Measurements from ENCODE around the gene GOLGA7B. TPM values are rescaled to one million over a fixed set of nuclear protein-coding genes. Genes with fewer than 3 reads are reported as not detected.

Gene GOLGA7B
- polyA plus RNA-seq, 6 donors from 2014 or later: not detected

DNA sequence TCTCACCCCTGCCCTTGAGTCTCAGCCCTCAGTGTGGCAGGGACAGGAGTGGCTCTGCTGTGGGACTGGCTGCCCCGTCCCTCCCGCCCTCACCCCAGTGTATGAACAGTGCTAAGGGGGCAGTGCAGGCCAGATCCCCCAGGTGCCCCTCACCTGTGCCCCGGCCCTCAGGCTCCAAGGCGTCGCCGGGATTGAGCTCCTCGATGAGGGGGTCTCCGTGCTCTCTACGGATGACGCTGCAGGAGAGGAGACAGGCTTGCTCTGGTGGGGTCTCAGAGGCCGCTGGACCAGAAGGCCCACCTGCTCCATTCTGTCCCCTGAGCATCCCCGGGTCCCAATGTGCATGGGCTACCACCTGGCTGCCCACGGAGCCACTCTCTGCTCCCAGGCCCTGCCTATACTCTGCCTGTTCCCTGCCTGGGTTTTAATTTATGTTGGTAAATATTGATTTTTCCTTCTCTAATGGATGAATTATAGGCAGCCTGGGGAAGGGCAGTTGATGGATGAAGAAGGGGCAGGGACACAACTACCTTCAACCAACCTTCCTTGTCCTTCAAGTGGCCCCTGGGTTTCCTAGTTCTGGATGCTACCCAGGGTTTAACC is 47.2 kb downstream of the GOLGA7B start:
- Mint-ChIP-seq H3K36me3 (no peaks in the 10 kb centered on the region), H3K9me3 (peaks cover 0 to 3% (median 0%) of the 10 kb centered on the region in 7 donors), H3K27me3 (peaks cover 11 to 29% (median 17%) of the 10 kb centered on the region in 3 donors), H3K27ac (no peak overlapping the region), H3K4me1 (no peaks in the 10 kb centered on the region), H3K4me3 (no peak overlapping the region)
- DNase-seq: no peak
- no peak for ATAC-seq (ENCODE audit: low read depth in 2 of 2)

DNA sequence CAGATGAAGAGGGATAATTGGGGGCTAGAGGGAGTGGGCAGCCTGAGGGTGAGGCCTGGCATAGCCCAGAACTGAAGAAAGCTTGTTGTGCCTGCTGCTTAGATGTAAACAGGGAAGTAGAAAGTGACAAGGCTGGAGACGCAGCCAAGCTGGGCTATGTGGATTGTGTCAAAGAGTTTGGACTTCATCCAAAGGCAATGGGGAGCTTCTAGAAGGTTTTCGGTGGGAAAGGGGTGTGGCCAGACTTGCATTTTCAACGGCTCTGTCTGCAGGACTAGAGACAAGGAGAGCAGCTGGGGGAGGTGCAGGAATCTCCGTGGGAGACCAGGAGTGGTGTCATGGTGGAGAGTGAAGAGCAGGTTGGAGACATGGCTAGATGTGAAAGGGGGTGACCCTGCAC is 48.8 kb downstream of the GOLGA7B start:
- no peaks in the 10 kb centered on the region for H3K4me1 Mint-ChIP-seq
- DNase-seq (no peak), ATAC-seq (ENCODE audit: low read depth in 2 of 2) (no peak)
- no peaks in the 10 kb centered on the region for H3K36me3 Mint-ChIP-seq
- no peak overlapping the region for H3K27ac Mint-ChIP-seq
- peaks cover 11 to 32% (median 17%) of the 10 kb centered on the region in 3 donors for H3K27me3 Mint-ChIP-seq
- peaks cover 0 to 3% (median 0%) of the 10 kb centered on the region in 7 donors for H3K9me3 Mint-ChIP-seq
- no peak overlapping the region for H3K4me3 Mint-ChIP-seq

DNA sequence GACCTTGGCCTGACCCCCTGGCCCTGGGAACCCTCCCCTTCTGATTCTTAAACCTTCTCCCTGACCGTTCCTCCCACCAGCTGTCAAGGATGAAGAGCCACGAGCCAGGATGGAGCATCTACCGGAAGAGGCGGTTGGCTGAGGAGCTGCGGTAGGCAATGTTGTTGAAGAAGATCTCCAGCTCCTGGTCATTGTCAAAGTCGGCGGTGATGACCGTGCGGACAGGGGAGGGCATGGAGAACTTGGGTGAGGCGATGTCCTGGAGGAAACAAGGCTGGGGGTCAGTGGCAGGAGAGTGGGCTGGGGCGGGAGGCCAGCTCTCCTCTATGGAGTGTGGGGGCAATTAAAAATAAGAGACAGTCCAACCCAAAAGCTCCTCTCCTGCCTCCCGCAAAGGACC is 51.7 kb downstream of the GOLGA7B start:
- ATAC-seq (ENCODE audit: low read depth in 2 of 2): no peak
- Mint-ChIP-seq H3K27me3 (peaks cover 8 to 30% (median 24%) of the 10 kb centered on the region in 3 donors), H3K4me3 (no peak overlapping the region), H3K9me3 (no peaks in the 10 kb centered on the region), H3K27ac (no peak overlapping the region), H3K36me3 (no peaks in the 10 kb centered on the region), H3K4me1 (no peaks in the 10 kb centered on the region)
- no peak for DNase-seq

DNA sequence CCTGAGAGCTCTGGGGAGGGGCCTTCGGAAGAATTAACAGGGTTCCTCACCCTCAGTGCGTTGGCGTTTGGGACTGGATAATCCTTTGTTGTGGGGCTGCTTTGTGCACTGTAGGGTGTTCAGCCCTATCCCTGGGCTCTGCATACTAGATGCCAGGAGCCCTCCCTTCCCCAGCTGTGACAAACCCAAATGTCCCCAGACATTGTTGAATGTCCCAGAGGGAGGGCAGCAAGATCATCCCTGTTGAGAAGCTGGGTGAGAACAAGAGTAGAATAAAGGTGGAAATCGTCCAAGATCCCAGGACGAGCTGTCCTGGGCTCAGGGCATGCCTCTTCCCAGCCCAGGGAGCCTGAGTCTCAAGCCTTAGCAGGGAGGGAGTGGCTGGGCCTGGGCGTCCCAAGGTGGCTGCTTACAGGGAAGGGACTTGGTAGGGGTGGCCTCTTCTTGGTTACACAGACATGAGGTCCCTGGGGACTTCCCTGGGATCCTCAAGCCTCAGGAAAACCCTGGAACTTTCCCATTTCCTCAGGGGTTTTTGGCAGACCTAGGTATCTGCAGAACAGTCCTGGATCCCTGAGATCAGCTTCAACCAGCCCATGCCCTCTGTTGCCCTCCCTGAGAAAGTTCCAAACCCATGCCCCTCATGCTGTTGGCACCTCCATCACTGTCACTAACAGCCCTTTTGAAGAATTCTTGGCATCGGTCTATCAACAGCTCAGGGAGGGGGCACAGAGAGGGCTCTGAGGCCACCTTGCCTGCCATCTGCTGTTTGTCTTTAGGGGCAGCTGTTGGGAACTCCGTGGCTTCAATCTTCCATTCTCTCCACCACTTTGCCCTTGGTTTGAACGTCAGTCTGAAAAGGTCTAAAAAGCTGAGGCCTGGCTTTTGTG is 53.7 kb downstream of the GOLGA7B start:
- Mint-ChIP-seq H3K4me3 (no peak overlapping the region), H3K27me3 (peaks cover 16 to 42% (median 38%) of the 10 kb centered on the region in 3 donors), H3K36me3 (no peaks in the 10 kb centered on the region), H3K4me1 (no peaks in the 10 kb centered on the region), H3K9me3 (no peaks in the 10 kb centered on the region), H3K27ac (no peak overlapping the region)
- ATAC-seq (ENCODE audit: low read depth in 2 of 2): no peak
- no peak for DNase-seq

DNA sequence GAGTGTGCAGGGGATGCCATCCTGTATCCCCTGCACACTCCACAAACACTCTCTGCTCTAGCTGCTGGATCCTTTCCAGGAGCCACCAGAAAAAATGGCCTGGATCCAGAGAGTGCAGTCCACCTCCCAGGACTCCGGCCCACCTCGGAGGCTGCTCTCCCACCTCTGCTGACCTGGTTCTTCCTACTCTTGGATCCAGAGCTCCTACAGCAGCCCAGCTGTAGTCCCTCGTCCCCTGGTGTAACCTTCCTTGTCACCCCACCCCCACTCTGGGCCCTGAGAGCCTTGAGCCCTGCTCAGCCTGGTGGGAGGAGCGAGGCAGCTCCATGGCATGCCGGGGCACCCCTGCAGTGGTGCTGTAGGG is 54.4 kb downstream of the GOLGA7B start:
- Mint-ChIP-seq H3K9me3 (no peaks in the 10 kb centered on the region), H3K27me3 (peaks cover 16 to 42% (median 38%) of the 10 kb centered on the region in 3 donors), H3K4me1 (no peaks in the 10 kb centered on the region), H3K27ac (no peak overlapping the region), H3K4me3 (no peak overlapping the region), H3K36me3 (no peaks in the 10 kb centered on the region)
- DNase-seq (no peak), ATAC-seq (ENCODE audit: low read depth in 2 of 2) (no peak)

DNA sequence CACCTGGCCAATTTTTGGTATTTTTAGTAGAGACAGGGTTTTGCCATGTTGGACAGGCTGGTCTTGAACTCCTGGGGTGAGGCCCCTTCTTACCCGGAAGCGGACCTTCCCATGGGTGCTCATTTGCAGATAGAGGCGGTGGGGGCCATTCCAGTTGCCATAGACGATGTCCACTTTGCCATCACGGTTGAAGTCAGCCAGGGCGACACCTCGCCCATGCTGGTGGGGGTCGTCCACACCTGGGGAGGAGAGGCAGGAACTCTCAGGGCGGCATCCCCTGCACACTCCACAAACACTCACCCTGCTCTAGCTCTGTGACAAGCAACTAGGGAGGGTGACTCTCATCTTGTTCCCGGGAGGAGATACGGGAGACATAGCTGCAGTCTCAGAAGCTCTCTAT is 54.9 kb downstream of the GOLGA7B start:
- ATAC-seq (ENCODE audit: low read depth in 2 of 2) (no peak), DNase-seq (no peak)
- peaks cover 16 to 42% (median 38%) of the 10 kb centered on the region in 3 donors for H3K27me3 Mint-ChIP-seq
- H3K4me1 Mint-ChIP-seq: no peaks in the 10 kb centered on the region
- H3K36me3 Mint-ChIP-seq: no peaks in the 10 kb centered on the region
- no peak overlapping the region for H3K27ac Mint-ChIP-seq
- H3K4me3 Mint-ChIP-seq: peak overlapping the region in 1 of 8 donors; percentile 0
- no peaks in the 10 kb centered on the region for H3K9me3 Mint-ChIP-seq

DNA sequence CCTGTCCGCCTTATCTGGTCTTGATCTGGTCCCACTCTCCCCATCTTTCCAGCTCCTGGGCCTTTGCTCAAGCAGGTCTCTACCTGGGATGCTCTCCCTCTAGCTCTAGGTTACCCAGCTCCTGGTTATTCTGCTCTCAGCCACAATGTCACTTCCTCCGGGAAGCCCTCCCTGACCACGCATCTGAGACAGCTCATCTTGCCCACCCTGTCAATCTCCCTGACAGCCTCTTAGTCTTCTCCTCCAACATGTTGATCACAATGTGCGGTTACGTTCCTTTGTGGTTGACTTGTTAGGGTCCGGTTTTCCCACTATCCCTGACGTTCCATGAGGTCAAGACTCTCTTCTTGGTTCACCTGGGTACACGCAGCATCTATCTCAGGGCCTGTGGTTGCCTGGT is 55.6 kb downstream of the GOLGA7B start:
- H3K9me3 Mint-ChIP-seq: no peaks in the 10 kb centered on the region
- no peak for ATAC-seq (ENCODE audit: low read depth in 2 of 2)
- H3K27ac Mint-ChIP-seq: no peak overlapping the region
- H3K4me1 Mint-ChIP-seq: no peaks in the 10 kb centered on the region
- no peak for DNase-seq
- no peaks in the 10 kb centered on the region for H3K36me3 Mint-ChIP-seq
- no peak overlapping the region for H3K4me3 Mint-ChIP-seq
- H3K27me3 Mint-ChIP-seq: peaks cover 16 to 42% (median 38%) of the 10 kb centered on the region in 3 donors

DNA sequence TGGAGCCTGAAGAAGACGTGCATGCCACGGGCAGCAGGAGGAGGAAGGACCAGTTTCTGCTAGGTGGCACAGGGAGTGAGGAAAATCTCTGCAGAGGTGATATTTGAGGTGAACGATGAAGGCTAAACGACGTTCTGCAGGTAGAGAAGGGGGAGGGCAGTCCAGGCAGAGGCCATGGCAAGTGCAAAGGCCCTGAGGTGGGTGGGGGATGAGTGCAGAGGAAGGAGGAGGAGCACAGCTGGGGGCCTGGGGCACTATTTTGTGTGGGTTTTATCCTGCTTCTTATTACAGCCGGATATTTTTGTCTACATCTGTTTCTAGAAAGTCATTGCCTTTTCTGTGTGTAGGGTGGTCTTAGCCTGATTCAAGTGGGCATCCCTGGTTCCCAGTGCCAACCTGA is 57.6 kb downstream of the GOLGA7B start:
- Mint-ChIP-seq H3K36me3 (no peaks in the 10 kb centered on the region), H3K9me3 (no peaks in the 10 kb centered on the region), H3K27me3 (peaks cover 16 to 36% (median 30%) of the 10 kb centered on the region in 3 donors), H3K27ac (peak overlapping the region in 1 of 6 donors; percentile 84), H3K4me1 (no peaks in the 10 kb centered on the region), H3K4me3 (no peak overlapping the region)
- no peak for DNase-seq
- no peak for ATAC-seq (ENCODE audit: low read depth in 2 of 2)

DNA sequence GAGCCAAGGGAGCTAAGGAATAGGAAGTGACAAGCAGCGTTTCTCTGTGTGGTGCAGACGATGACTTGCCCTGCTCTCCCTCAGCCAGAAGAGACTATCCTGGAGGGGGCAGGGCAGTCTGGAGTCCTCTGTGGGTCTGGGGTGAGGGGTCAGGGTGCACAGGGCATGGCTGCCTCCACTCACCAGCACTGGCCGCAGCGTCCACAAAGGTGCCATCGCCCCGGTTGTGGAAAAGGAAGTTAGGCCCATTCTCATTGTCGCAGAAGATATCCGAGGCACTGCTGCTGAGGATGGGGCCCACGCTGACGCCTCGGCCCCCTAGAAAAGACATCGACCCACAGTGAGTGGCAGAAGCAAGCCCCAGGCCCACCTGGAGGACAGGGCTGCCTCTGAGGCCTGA is 58.2 kb downstream of the GOLGA7B start:
- ATAC-seq (ENCODE audit: low read depth in 2 of 2): no peak
- Mint-ChIP-seq H3K27me3 (peaks cover 18 to 38% (median 34%) of the 10 kb centered on the region in 3 donors), H3K27ac (no peak overlapping the region)

DNA sequence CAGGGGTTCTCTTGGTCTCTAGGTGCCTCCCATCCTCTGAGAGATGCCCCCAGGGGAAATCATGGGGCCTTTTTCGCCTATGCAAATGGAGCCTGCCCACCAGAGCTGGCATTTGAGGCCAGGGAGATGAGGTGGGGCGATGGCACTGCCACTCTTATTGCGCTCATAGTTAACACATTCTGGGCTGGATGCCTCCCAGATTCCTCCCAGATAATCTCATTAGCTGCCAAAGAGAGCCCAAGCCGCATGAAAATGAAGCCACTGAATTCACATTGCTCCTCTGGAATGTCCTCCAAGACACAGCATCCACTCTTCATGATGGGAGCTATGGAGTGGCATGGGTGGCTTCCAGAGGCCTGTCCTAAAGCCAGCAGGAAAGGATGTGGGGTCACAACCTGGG is 61.0 kb downstream of the GOLGA7B start:
- Mint-ChIP-seq H3K27me3 (peaks cover 15 to 46% (median 43%) of the 10 kb centered on the region in 3 donors), H3K4me3 (no peak overlapping the region), H3K4me1 (peaks cover 0 to 10% (median 0%) of the 10 kb centered on the region in 3 donors), H3K9me3 (no peaks in the 10 kb centered on the region), H3K27ac (no peak overlapping the region), H3K36me3 (no peaks in the 10 kb centered on the region)
- DNase-seq: no peak
- no peak for ATAC-seq (ENCODE audit: low read depth in 2 of 2)

More for the DNA sequence above, 58.2 kb downstream of the GOLGA7B start:
- no peaks in the 10 kb centered on the region for H3K4me1 Mint-ChIP-seq
- no peak for DNase-seq
- H3K9me3 Mint-ChIP-seq: no peaks in the 10 kb centered on the region
- peak overlapping the region in 1 of 8 donors; percentile 22 for H3K4me3 Mint-ChIP-seq
- no peaks in the 10 kb centered on the region for H3K36me3 Mint-ChIP-seq

DNA sequence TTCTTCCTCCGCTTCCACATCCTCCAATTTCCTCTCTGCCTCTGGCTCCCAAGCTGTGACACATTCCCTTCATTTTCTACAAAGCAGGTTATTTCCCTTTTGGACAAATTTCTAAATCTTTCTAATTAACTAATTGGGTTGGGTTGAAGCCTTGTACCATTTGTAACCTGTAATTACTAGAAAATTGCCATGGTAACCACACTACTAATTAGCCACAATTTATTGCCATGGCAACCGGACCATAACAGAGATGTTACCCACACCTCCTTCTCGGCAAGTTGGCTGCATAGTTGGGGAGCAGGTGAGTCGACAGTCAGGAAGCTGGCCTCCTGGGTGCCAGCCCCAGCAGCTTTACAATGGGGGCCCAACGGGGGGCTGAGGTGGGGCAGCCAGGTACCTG is 61.6 kb downstream of the GOLGA7B start:
- no peak overlapping the region for H3K4me3 Mint-ChIP-seq
- ATAC-seq (ENCODE audit: low read depth in 2 of 2): no peak
- DNase-seq: no peak
- H3K9me3 Mint-ChIP-seq: no peaks in the 10 kb centered on the region
- no peak overlapping the region for H3K27ac Mint-ChIP-seq
- peaks cover 13 to 46% (median 43%) of the 10 kb centered on the region in 3 donors for H3K27me3 Mint-ChIP-seq
- no peaks in the 10 kb centered on the region for H3K36me3 Mint-ChIP-seq
- peaks cover 0 to 10% (median 0%) of the 10 kb centered on the region in 3 donors for H3K4me1 Mint-ChIP-seq

DNA sequence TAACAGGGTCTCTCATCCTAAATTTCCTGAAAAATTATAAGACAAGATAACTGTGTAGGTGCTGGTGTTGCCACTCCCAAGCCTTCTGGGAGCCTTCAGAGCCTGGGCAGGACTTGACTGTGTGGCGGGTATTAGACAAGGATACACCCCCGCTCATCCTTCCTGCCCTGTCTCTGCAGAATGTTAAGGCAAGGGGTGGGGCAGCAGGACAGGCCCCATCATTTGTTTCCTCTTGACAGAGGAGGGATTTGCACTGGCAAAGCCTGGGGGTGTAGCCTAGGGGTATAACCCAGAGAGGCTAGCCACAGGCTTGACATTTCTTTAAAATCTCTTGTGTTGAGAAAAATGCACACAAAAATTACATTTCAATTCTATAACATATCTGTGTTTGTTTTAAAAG is 63.5 kb downstream of the GOLGA7B start:
- Mint-ChIP-seq H3K9me3 (no peaks in the 10 kb centered on the region), H3K27ac (no peak overlapping the region), H3K27me3 (peaks cover 11 to 38% (median 34%) of the 10 kb centered on the region in 3 donors), H3K36me3 (no peaks in the 10 kb centered on the region), H3K4me3 (no peak overlapping the region), H3K4me1 (peaks cover 0 to 10% (median 0%) of the 10 kb centered on the region in 3 donors)
- DNase-seq (no peak), ATAC-seq (ENCODE audit: low read depth in 2 of 2) (no peak)

DNA sequence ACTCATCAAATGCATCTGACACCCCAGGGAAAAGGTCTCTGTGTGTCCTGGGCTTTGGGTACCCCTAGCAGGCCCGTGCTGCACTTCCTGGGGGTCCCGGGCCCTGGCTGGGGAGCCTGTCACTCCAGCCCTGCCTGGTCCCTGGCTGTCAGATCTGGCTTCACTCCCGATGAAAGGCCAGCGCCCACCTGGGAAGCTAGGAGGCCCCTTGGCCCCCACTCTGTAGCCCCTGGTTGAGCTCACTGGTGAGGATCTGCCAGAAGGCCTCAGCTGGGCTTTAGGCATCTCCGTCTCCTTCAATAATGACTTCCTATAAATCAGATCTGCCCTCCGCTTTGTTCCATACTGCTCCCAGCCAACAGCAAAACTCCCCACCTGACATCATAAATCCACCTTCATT is 64.0 kb downstream of the GOLGA7B start:
- peaks cover 0 to 10% (median 0%) of the 10 kb centered on the region in 3 donors for H3K4me1 Mint-ChIP-seq
- H3K36me3 Mint-ChIP-seq: no peaks in the 10 kb centered on the region
- H3K27ac Mint-ChIP-seq: no peak overlapping the region
- peaks cover 11 to 42% (median 37%) of the 10 kb centered on the region in 3 donors for H3K27me3 Mint-ChIP-seq
- no peak for ATAC-seq (ENCODE audit: low read depth in 2 of 2)
- H3K4me3 Mint-ChIP-seq: no peak overlapping the region
- no peaks in the 10 kb centered on the region for H3K9me3 Mint-ChIP-seq
- no peak for DNase-seq

Data from naive B cell (primary cell).